ENCODE measurements around the gene CACNA2D2.
"Not testable (repeated sequence)": the region's sequence is repeated elsewhere in the genome, so short reads cannot be mapped to it uniquely, and the experiment has no call there.

CACNA2D2 gene

GRCh38 chr3:50517721-50518206 lies 14.3 kb upstream of the CACNA2D2 start:
- Histone ChIP-seq H3K9ac (ENCODE audit: low read depth, low read length) (no peak overlapping the region), H3K36me3 (ENCODE audit: insufficient read depth, low read length) (no peaks in the 10 kb centered on the region), H3K79me2 (ENCODE audit: insufficient read depth, low read length) (no peaks in the 10 kb centered on the region), H3K27me3 (ENCODE audit: insufficient read depth, low read length, poor library complexity) (peaks cover 20% of the 10 kb centered on the region), H3K4me3 (ENCODE audit: low read depth in 1 of 2, low read length in 2 of 2) (no peak overlapping the region), H4K20me1 (ENCODE audit: insufficient read depth, low read length) (peaks cover 13% of the 10 kb centered on the region), H3K27ac (ENCODE audit: low read length) (no peak overlapping the region), H2AFZ (ENCODE audit: low read depth, low read length) (no peak overlapping the region), H3K4me2 (ENCODE audit: insufficient read depth, low read length) (no peak overlapping the region), H3K9me3 (ENCODE audit: insufficient read depth, low read length, severe bottlenecking) (no peaks in the 10 kb centered on the region), H3K4me1 (ENCODE audit: insufficient read depth, low read length) (no peaks in the 10 kb centered on the region)
- TF ChIP-seq EZH2 (IDR thresholded peaks at IDR 0.05; ENCODE audit: borderline replicate concordance, low read depth, low read length, severe bottlenecking) (no peak), CTCF (IDR thresholded peaks at IDR 0.05; ENCODE audit: borderline replicate concordance, extremely low read depth, low read length, poor library complexity, severe bottlenecking) (no peak)
- DNase-seq (no peak), ATAC-seq (ENCODE audit: insufficient read depth, low read depth) (no peak)

- H3K9me3 ChIP-seq (ENCODE audit: insufficient read depth, low read length, severe bottlenecking), result no peaks in the 10 kb centered on the region
- H3K79me2 ChIP-seq (ENCODE audit: insufficient read depth, low read length), result no peaks in the 10 kb centered on the region
- DNase-seq (no peak), ATAC-seq (ENCODE audit: insufficient read depth, low read depth) (no peak)
- no peak overlapping the region for H3K4me3 ChIP-seq (ENCODE audit: low read depth in 1 of 2, low read length in 2 of 2)
- H3K36me3 ChIP-seq (ENCODE audit: insufficient read depth, low read length), result no peaks in the 10 kb centered on the region
- H2AFZ ChIP-seq (ENCODE audit: low read depth, low read length), result no peak overlapping the region
- no peaks in the 10 kb centered on the region for H3K4me1 ChIP-seq (ENCODE audit: insufficient read depth, low read length)
- H3K9ac ChIP-seq (ENCODE audit: low read depth, low read length), result no peak overlapping the region
- TF ChIP-seq CTCF (IDR thresholded peaks at IDR 0.05; ENCODE audit: borderline replicate concordance, extremely low read depth, low read length, poor library complexity, severe bottlenecking), result no peak
- no peak for TF ChIP-seq EZH2 (IDR thresholded peaks at IDR 0.05; ENCODE audit: borderline replicate concordance, low read depth, low read length, severe bottlenecking)
- H3K27ac ChIP-seq (ENCODE audit: low read length), result no peak overlapping the region
- H3K27me3 ChIP-seq (ENCODE audit: insufficient read depth, low read length, poor library complexity), result peaks cover 31% of the 10 kb centered on the region
- no peak overlapping the region for H3K4me2 ChIP-seq (ENCODE audit: insufficient read depth, low read length)
- peaks cover 13% of the 10 kb centered on the region for H4K20me1 ChIP-seq (ENCODE audit: insufficient read depth, low read length)
Measured at GRCh38 chr3:50516440-50516871, 13.0 kb upstream of the CACNA2D2 start.

GRCh38 chr3:50515565-50516439 lies 12.4 kb upstream of the CACNA2D2 start:
- no peak for ATAC-seq (ENCODE audit: insufficient read depth, low read depth)
- Histone ChIP-seq H3K9ac (ENCODE audit: low read depth, low read length) (no peak overlapping the region), H3K4me3 (ENCODE audit: low read depth in 1 of 2, low read length in 2 of 2) (no peak overlapping the region)

GRCh38 chr3:50512908-50513307 lies 9.5 kb upstream of the CACNA2D2 start:
- not testable (repeated sequence) for H2AFZ ChIP-seq (ENCODE audit: low read depth, low read length); H3K9ac ChIP-seq (ENCODE audit: low read depth, low read length); ATAC-seq (ENCODE audit: insufficient read depth, low read depth); H3K9me3 ChIP-seq (ENCODE audit: insufficient read depth, low read length, severe bottlenecking); H3K79me2 ChIP-seq (ENCODE audit: insufficient read depth, low read length); H3K36me3 ChIP-seq (ENCODE audit: insufficient read depth, low read length); H3K27ac ChIP-seq (ENCODE audit: low read length); H3K4me2 ChIP-seq (ENCODE audit: insufficient read depth, low read length); H3K4me1 ChIP-seq (ENCODE audit: insufficient read depth, low read length); H3K4me3 ChIP-seq (ENCODE audit: low read depth in 1 of 2, low read length in 2 of 2); DNase-seq
- peaks cover 52% of the 10 kb centered on the region for H3K27me3 ChIP-seq (ENCODE audit: insufficient read depth, low read length, poor library complexity)
- H4K20me1 ChIP-seq (ENCODE audit: insufficient read depth, low read length), result peaks cover 18% of the 10 kb centered on the region

More at GRCh38 chr3:50515565-50516439, 12.4 kb upstream of the CACNA2D2 start:
- peaks cover 32% of the 10 kb centered on the region for H3K27me3 ChIP-seq (ENCODE audit: insufficient read depth, low read length, poor library complexity)
- no peaks in the 10 kb centered on the region for H3K79me2 ChIP-seq (ENCODE audit: insufficient read depth, low read length)
- no peaks in the 10 kb centered on the region for H3K4me1 ChIP-seq (ENCODE audit: insufficient read depth, low read length)
- H3K27ac ChIP-seq (ENCODE audit: low read length), result no peak overlapping the region
- no peak overlapping the region for H2AFZ ChIP-seq (ENCODE audit: low read depth, low read length)
- H3K4me2 ChIP-seq (ENCODE audit: insufficient read depth, low read length), result no peak overlapping the region
- peaks cover 13% of the 10 kb centered on the region for H4K20me1 ChIP-seq (ENCODE audit: insufficient read depth, low read length)
- TF ChIP-seq EZH2 (IDR thresholded peaks at IDR 0.05; ENCODE audit: borderline replicate concordance, low read depth, low read length, severe bottlenecking) (no peak), CTCF (IDR thresholded peaks at IDR 0.05; ENCODE audit: borderline replicate concordance, extremely low read depth, low read length, poor library complexity, severe bottlenecking) (no peak)
- no peaks in the 10 kb centered on the region for H3K9me3 ChIP-seq (ENCODE audit: insufficient read depth, low read length, severe bottlenecking)
- no peak for DNase-seq
- no peaks in the 10 kb centered on the region for H3K36me3 ChIP-seq (ENCODE audit: insufficient read depth, low read length)

Data from DND-41 (cell line).